Ovary (tissue), 9 donors: ENCODE results near the gene SYK. TPM values are rescaled to one million over a fixed set of nuclear protein-coding genes. Genes with fewer than 3 reads are reported as not detected.
"Not testable (repeated sequence)": the region's sequence is repeated elsewhere in the genome, so short reads cannot be mapped to it uniquely, and the experiment has no call there.

Experiments
- DNase-seq, 5 donors: peaks; one replicate each; pipeline ENCODE4 v3.0.0-alpha.2; 2019 to 2020
- H3K27ac ChIP-seq, 2 donors: fragments of 200-600 bp; one replicate each; pipeline versions ENCODE4 v1.5.1 to v1.8.0; 2019 to 2022
- H3K27me3 ChIP-seq: fragments of 200-600 bp; one replicate; pipeline ENCODE4 v1.8.0; 2022
- H3K36me3 ChIP-seq: fragments of 200-600 bp; sonication (generic); one replicate; pipeline ENCODE4 v1.5.1; 2019
- H3K4me1 ChIP-seq: one replicate; pipeline ENCODE4 v1.8.1; 2013; ENCODE audit warnings: mild to moderate bottlenecking, moderate library complexity; ENCODE audit not compliant: insufficient read depth
- H3K4me3 ChIP-seq: fragments of 200-600 bp; sonication (generic); one replicate; pipeline ENCODE4 v1.5.1; 2017
- H3K9me3 ChIP-seq, 2 donors: fragments of 200-600 bp in 1 of 2; sonication (generic) in 1 of 2; one replicate each; pipeline versions ENCODE4 v1.5.1 to v1.8.1; 2013 to 2019; ENCODE audit warnings: mild to moderate bottlenecking in 1 of 2, moderate library complexity in 1 of 2
- EP300 ChIP-seq: sonication (generic); formaldehyde crosslinking; IDR thresholded peaks from one replicate; pipeline ENCODE4 v1.6.1; 2017; ENCODE audit warnings: antibody characterized with exemption
- POLR2A ChIP-seq: fragments of 450-650 bp; IDR thresholded peaks from one replicate; pipeline ENCODE4 v1.6.1; 2017; ENCODE audit warnings: antibody characterized with exemption, mild to moderate bottlenecking, moderate library complexity
- WGBS, 3 donors: extraction: QIAGEN DNeasy Blood & Tissue Kit in 1 of 3; methylation state at CpG; one replicate each; pipeline versions ENCODE4 v1.1.5 to v1.1.7; 2013 to 2017; 5-methylcytosine and 5-hydroxymethylcytosine counted together
- intact Hi-C, 4 donors: fragments of 100-400 bp; cut with DNase I; formaldehyde crosslinking; loops; one replicate each; pipeline versions ENCODE4 v1.11.0 to v1.15.1; 2022 to 2023
- polyA plus RNA-seq, 2 donors: library from polyadenylated mRNA; stranded (reverse); fragments of 200-250 nt in 1 of 2; fragments of 350-450 nt in 1 of 2; fragmentation: Illumina TruSeq in 1 of 2; extraction: RNeasy Lipid Tissue Mini Kit (QIAGEN cat#74804) in 1 of 2; gene quantifications; one replicate each; pipeline ENCODE4 v1.2.3, GENCODE V29; 2013 to 2014
- total RNA-seq, 7 donors: library from RNA; depleted of rRNA in 2 of 7; stranded (reverse); fragments of >200 nt in 2 of 7; fragmentation: NEBNext Ultra II Directional in 3 of 7; extraction: Animal tissue kit (Norgen Biotek cat#: 25700) in 3 of 7; gene quantifications; one replicate each; pipeline versions ENCODE4 v1.1.0 to v1.2.4, GENCODE V29; 2016 to 2023
- TF ChIP-seq, protein P1 (sequence below), 3 donors: fragments of 450-650 bp in 2 of 3; fragments of 200-600 bp in 1 of 3; IDR thresholded peaks; one replicate each; pipeline versions ENCODE4 v1.5.1 to v1.8.0; 2016 to 2022; ENCODE audit warnings: antibody characterized with exemption in 3 of 3, mild to moderate bottlenecking in 1 of 3
- donor health status: DM: no; HTN: no; CAD: no; lungs with moderate emphysema.
- donor health status: DM: no; HTN: no; CAD: no.
- donor health status: Bipolar disorder and iron deficiency.
- donor health status: DM: yes; HTN: yes; CAD: no.
- donor health status: DM: no; HTN: no; CAD: no.
- donor health status: DM: yes; HTN: yes; CAD: no.

SYK gene
- total and polyA plus RNA-seq, 9 donors = 1.4 to 12.0 (median 8.6) TPM

DNA sequence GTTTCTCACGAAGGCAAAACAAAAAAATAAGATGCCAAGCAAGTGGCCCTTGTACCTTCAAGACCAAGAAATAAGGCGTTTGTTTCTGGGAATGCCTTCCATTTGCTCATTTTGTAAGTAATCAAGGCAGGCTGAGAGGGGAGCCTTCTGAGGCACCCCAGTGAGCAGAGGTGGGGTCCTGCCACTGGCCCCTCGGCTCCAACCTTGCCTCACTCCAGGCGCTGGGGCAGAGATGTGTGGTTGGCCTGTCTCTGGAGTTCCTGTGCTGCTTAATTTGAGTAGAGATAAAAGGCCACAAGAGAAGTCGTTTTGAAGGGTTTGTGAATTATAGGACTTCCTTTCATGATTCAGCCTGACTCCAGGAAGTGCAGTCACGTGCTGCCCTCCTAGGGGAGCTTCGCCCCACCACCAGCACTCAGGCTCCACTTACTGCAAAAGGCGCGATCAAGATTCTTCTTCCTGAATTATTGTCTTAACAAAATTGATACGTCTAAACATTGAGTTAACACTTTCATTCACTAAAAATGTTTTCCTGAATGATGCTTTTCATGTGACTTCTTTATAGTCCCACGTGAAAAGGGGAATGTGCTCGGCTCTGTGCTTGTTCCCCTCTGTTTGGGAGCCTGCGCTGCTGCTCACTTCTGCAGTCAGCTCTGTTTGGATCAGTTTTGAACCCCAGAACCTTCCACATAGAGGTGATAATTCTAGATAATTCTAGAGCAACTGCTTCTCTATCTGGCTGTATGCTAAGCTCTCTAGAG is 13.7 kb downstream of the SYK start:
- Histone ChIP-seq H3K9me3 (no peaks in the 10 kb centered on the region), H3K4me1 (no peaks in the 10 kb centered on the region), H3K27me3 (no peaks in the 10 kb centered on the region), H3K4me3 (no peak overlapping the region), H3K36me3 (no peaks in the 10 kb centered on the region), H3K27ac (no peak overlapping the region)
- no peak for DNase-seq
- TF ChIP-seq, protein P1, sequence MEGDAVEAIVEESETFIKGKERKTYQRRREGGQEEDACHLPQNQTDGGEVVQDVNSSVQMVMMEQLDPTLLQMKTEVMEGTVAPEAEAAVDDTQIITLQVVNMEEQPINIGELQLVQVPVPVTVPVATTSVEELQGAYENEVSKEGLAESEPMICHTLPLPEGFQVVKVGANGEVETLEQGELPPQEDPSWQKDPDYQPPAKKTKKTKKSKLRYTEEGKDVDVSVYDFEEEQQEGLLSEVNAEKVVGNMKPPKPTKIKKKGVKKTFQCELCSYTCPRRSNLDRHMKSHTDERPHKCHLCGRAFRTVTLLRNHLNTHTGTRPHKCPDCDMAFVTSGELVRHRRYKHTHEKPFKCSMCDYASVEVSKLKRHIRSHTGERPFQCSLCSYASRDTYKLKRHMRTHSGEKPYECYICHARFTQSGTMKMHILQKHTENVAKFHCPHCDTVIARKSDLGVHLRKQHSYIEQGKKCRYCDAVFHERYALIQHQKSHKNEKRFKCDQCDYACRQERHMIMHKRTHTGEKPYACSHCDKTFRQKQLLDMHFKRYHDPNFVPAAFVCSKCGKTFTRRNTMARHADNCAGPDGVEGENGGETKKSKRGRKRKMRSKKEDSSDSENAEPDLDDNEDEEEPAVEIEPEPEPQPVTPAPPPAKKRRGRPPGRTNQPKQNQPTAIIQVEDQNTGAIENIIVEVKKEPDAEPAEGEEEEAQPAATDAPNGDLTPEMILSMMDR (IDR thresholded peaks at IDR 0.05) = no peak
- TF ChIP-seq POLR2A = no peak
- TF ChIP-seq EP300 = no peak
- intact Hi-C loops = no loop called here
- 44 to 54% (median 48%) methylated on average over 13 of the region's 13 CpGs for WGBS, 3 donors

DNA sequence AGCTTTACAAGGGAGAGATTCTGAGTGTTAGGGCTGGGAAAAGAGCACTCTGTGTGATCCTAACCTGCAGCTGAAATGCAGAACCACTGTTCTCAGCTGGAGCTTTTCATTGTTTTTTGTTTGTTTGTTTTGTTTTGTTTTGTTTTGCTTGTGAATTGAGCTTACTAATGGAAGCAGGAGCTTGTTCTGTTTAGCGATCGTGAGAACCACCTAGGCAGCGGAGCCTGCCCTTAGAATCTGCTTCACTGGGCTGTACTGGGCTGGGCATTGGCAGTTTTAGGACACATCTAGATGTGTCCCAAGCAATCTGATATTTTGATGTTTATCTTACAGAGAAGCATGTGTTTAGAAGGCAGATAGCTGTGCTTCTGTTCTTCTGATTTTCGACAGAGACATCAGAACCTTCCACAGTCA is 14.3 kb downstream of the SYK start:
- Histone ChIP-seq H3K9me3 (no peaks in the 10 kb centered on the region), H3K4me1 (no peaks in the 10 kb centered on the region), H3K4me3 (no peak overlapping the region), H3K27me3 (no peaks in the 10 kb centered on the region), H3K27ac (no peak overlapping the region), H3K36me3 (no peaks in the 10 kb centered on the region)
- intact Hi-C loops = no loop called here
- 87 to 88% (median 88%) methylated on average over 4 of the region's 4 CpGs for WGBS, 3 donors
- TF ChIP-seq EP300 = no peak
- TF ChIP-seq POLR2A = no peak
- TF ChIP-seq, protein P1 (IDR thresholded peaks at IDR 0.05) = no peak
- no peak for DNase-seq

- no peaks in the 10 kb centered on the region for H3K9me3 ChIP-seq
- no peaks in the 10 kb centered on the region for H3K36me3 ChIP-seq
- DNase-seq = no peak
- intact Hi-C loops = no loop called here
- 87 to 94% (median 88%) methylated on average over 2 of the region's 2 CpGs for WGBS, 3 donors
- no peaks in the 10 kb centered on the region for H3K27me3 ChIP-seq
- TF ChIP-seq POLR2A (no peak), EP300 (no peak)
- TF ChIP-seq, protein P1 (IDR thresholded peaks at IDR 0.05) = no peak
- H3K4me3 ChIP-seq = no peak overlapping the region
- H3K4me1 ChIP-seq = no peaks in the 10 kb centered on the region
- no peak overlapping the region for H3K27ac ChIP-seq
Observed at GRCh38 chr9:90816690-90817089, 15.1 kb downstream of the SYK start.

DNA sequence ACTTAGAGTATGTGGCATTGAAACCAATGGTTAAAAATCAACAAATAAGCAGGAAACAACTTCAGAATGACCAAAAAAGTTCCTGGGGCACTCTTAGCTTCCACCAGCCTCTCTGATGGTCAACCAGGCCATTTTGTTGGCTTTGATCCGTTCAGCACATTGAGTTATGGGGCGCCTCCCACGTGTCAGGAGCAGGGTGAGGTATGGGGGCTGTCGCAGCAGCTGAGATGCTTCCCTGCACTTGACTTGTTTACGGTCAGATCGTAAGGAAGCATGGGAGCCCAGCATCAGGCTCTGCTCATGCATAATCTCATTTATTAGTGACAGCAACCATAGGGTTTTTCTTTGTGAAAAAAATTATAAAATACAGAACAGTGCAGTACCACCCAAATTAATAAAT is 16.7 kb downstream of the SYK start:
- H3K9me3 ChIP-seq = no peaks in the 10 kb centered on the region
- no peaks in the 10 kb centered on the region for H3K36me3 ChIP-seq
- H3K27ac ChIP-seq = no peak overlapping the region
- no peaks in the 10 kb centered on the region for H3K27me3 ChIP-seq
- intact Hi-C loops = no loop called here
- H3K4me1 ChIP-seq = no peaks in the 10 kb centered on the region
- no peak for TF ChIP-seq POLR2A
- no peak for TF ChIP-seq EP300
- TF ChIP-seq, protein P1 (IDR thresholded peaks at IDR 0.05) = no peak
- WGBS, 3 donors = 40 to 51% (median 45%) methylated on average over 6 of the region's 6 CpGs
- DNase-seq = no peak
- no peak overlapping the region for H3K4me3 ChIP-seq

DNA sequence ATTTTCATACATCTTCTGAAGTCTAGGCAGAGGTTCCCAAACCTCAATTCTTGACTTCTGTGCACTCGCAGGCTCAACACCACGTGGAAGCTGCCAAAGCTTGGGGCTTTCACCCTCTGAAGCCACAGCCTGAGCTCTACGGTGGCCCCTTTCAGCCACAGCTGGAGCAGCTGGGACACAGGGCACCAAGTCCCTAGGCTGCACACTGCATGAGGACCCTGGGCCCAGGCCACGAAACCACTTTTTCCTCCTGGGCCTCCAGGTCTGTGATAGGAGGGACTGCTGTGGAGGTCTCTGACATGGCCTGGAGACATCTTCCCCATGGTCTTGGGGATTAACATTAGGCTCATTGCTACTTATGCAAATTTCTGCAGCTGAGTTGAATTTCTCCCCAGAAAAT is 18.8 kb downstream of the SYK start:
- 77 to 85% (median 85%) methylated on average over 4 of the region's 4 CpGs for whole genome bisulfite sequencing, 3 donors
- intact Hi-C loops, H3K9me3 ChIP-seq, H3K4me3 ChIP-seq, H3K36me3 ChIP-seq, H3K27me3 ChIP-seq, H3K27ac ChIP-seq, H3K4me1 ChIP-seq, DNase-seq: not testable (repeated sequence)

DNA sequence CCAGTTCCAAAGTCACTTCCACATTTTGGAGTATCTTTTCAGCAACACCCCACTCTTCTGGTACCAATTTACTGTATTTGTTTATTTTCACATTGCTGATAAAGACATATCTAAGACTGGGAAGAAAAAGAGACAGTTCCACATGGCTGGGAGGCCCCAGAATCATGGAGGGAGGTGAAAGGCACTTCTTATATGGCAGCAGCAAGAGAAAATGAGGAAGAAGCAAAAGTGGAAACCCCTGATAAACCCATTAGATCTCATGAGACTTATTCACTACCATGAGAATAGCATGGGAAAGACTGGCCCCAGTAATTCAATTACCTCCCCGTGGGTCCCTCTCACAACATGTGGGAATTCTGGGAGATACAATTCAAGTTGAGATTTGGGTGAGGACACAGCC is 19.6 kb downstream of the SYK start:
- 84 to 87% (median 84%) methylated on average over 1 of the region's 1 CpG for WGBS, 3 donors
- H3K9me3 ChIP-seq, H3K36me3 ChIP-seq, H3K27ac ChIP-seq, H3K4me1 ChIP-seq, H3K27me3 ChIP-seq, DNase-seq, H3K4me3 ChIP-seq, intact Hi-C loops: not testable (repeated sequence)
